C4-2B (cell line): ENCODE data around the gene NR2F1.
"Not testable (repeated sequence)": the region's sequence is repeated elsewhere in the genome, so short reads cannot be mapped to it uniquely, and the experiment has no call there.

ENCODE experiments used
- H3K27ac ChIP-seq: fragments of 450-650 bp; 2 replicates; pipeline ENCODE4 v1.5.1; 2017
- CTCF ChIP-seq: fragments of 450-650 bp; conservative IDR thresholded peaks from 2 replicates; pipeline ENCODE4 v1.5.1; 2017; ENCODE audit warnings: mild to moderate bottlenecking
- ZFX ChIP-seq: fragments of 450-650 bp; IDR thresholded peaks from 2 replicates; pipeline ENCODE4 v1.6.1; 2017

NR2F1 gene

GRCh38 chr5:93582677-93583438 lies at the start of gene NR2F1:
Gene NR2F1 (plus strand): TSS chr5:93583222. CDS start chr5:93585024, 1,802 bp downstream.
- TF ChIP-seq ZFX: no peak
- TF ChIP-seq CTCF: no peak
- H3K27ac ChIP-seq: peak within 1 kb of the TSS; percentile 48

- H3K27ac ChIP-seq: no peak overlapping the region
- TF ChIP-seq ZFX (no peak), CTCF (no peak)
Measured at GRCh38 chr5:93545872-93546271, 37.1 kb upstream of the NR2F1 start.

GRCh38 chr5:93549594-93549993 lies 33.4 kb upstream of the NR2F1 start:
- not testable (repeated sequence) for H3K27ac ChIP-seq

- no peak for TF ChIP-seq CTCF
- no peak overlapping the region for H3K27ac ChIP-seq
Measured at GRCh38 chr5:93557021-93557604, 25.9 kb upstream of the NR2F1 start.

- H3K27ac ChIP-seq: no peak overlapping the region
- TF ChIP-seq CTCF (no peak), ZFX (no peak)
Measured at GRCh38 chr5:93566091-93566490, 16.9 kb upstream of the NR2F1 start.

- no peak overlapping the region for H3K27ac ChIP-seq
- TF ChIP-seq ZFX (no peak), CTCF (no peak)
Measured at GRCh38 chr5:93567424-93567823, 15.6 kb upstream of the NR2F1 start.

GRCh38 chr5:93569300-93570160 lies 13.5 kb upstream of the NR2F1 start:
- TF ChIP-seq ZFX: no peak
- TF ChIP-seq CTCF: no peak
- H3K27ac ChIP-seq: no peak overlapping the region
